ENCODE results near the gene FBXO39.

Gene FBXO39

DNA sequence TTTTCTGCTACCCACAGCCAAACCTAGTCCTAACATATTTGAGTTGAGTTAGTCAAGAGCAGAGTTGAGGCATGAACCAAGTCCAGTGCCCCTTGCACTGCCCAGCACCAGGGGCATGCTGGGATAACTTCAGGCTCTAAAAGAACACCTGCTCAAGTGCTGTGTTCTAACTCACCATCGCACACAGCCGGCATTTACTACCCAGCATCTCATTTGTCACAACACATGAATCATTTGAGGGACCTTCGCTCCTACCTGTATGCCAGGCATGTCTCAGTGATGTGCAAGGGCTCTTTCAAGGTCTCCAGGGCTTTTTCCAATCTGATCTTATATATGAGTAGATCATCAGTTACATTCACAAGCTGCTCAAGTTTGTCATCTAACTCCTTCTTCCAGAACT is 42.9 kb downstream of the FBXO39 start:
- no peak overlapping the region for H2AFZ ChIP-seq
- H3K27ac ChIP-seq: no peak overlapping the region
- no peaks in the 10 kb centered on the region for H3K36me3 ChIP-seq (ENCODE audit: control insufficient read depth, insufficient read depth, low read length)
- H3K27me3 ChIP-seq (ENCODE audit: control insufficient read depth, insufficient read depth, low read length): no peaks in the 10 kb centered on the region
- H3K9me3 ChIP-seq (ENCODE audit: control insufficient read depth, low read length): no peaks in the 10 kb centered on the region
- TF ChIP-seq, protein P1, sequence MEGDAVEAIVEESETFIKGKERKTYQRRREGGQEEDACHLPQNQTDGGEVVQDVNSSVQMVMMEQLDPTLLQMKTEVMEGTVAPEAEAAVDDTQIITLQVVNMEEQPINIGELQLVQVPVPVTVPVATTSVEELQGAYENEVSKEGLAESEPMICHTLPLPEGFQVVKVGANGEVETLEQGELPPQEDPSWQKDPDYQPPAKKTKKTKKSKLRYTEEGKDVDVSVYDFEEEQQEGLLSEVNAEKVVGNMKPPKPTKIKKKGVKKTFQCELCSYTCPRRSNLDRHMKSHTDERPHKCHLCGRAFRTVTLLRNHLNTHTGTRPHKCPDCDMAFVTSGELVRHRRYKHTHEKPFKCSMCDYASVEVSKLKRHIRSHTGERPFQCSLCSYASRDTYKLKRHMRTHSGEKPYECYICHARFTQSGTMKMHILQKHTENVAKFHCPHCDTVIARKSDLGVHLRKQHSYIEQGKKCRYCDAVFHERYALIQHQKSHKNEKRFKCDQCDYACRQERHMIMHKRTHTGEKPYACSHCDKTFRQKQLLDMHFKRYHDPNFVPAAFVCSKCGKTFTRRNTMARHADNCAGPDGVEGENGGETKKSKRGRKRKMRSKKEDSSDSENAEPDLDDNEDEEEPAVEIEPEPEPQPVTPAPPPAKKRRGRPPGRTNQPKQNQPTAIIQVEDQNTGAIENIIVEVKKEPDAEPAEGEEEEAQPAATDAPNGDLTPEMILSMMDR (IDR thresholded peaks at IDR 0.05): no peak
- no peaks in the 10 kb centered on the region for H3K79me2 ChIP-seq
- no peak overlapping the region for H3K9ac ChIP-seq
- H3K4me2 ChIP-seq (ENCODE audit: low read length): no peak overlapping the region
- no peaks in the 10 kb centered on the region for H3K4me1 ChIP-seq
- no peak overlapping the region for H3K4me3 ChIP-seq (ENCODE audit: low read depth, low read length)

GRCh38 chr17:6823011-6823442 is 47.0 kb downstream of the FBXO39 start:
- Histone ChIP-seq H3K36me3 (ENCODE audit: control insufficient read depth, insufficient read depth, low read length) (no peaks in the 10 kb centered on the region), H3K27me3 (ENCODE audit: control insufficient read depth, insufficient read depth, low read length) (no peaks in the 10 kb centered on the region), H3K4me1 (no peaks in the 10 kb centered on the region), H3K79me2 (no peaks in the 10 kb centered on the region), H2AFZ (no peak overlapping the region), H3K9me3 (ENCODE audit: control insufficient read depth, low read length) (no peaks in the 10 kb centered on the region), H3K4me3 (ENCODE audit: low read depth, low read length) (no peak overlapping the region), H3K27ac (no peak overlapping the region), H3K9ac (no peak overlapping the region), H3K4me2 (ENCODE audit: low read length) (no peak overlapping the region)
- TF ChIP-seq, protein P1 (IDR thresholded peaks at IDR 0.05): no peak

DNA sequence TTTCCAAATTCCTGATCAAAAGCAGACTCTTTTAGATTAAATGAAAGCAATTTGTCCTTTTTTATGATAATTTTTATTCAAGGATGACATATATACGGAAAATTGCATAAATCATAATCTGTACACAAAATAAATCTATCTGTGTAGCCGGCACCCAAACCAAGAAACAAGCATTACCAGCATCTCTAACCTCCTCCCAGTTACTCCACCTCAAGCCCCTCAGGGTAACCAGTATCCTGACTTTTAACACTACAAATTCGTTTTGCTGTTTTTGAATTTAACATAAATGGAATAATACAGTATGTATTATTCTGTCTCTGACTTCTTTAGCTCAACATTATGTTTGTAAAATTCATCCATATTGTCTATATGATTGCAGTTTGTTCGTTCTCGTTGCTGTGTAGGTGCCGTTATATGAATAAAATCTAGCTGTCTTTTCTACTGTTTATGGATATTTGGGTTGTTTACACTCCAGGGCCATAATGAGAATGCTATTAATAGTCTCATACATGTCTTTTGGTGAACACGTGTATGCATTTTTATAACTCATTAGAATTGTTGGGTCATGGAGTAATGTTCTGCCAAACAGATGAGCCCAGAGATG is 54.5 kb downstream of the FBXO39 start:
- H3K27me3 ChIP-seq (ENCODE audit: control insufficient read depth, insufficient read depth, low read length): no peaks in the 10 kb centered on the region
- TF ChIP-seq, protein P1 (IDR thresholded peaks at IDR 0.05): no peak
- H2AFZ ChIP-seq: no peak overlapping the region
- H3K4me3 ChIP-seq (ENCODE audit: low read depth, low read length): no peak overlapping the region
- H3K36me3 ChIP-seq (ENCODE audit: control insufficient read depth, insufficient read depth, low read length): no peaks in the 10 kb centered on the region
- H3K9ac ChIP-seq: no peak overlapping the region
- no peak overlapping the region for H3K4me2 ChIP-seq (ENCODE audit: low read length)
- H3K9me3 ChIP-seq (ENCODE audit: control insufficient read depth, low read length): no peaks in the 10 kb centered on the region
- H3K4me1 ChIP-seq: no peaks in the 10 kb centered on the region
- H3K79me2 ChIP-seq: no peaks in the 10 kb centered on the region
- no peak overlapping the region for H3K27ac ChIP-seq

DNA sequence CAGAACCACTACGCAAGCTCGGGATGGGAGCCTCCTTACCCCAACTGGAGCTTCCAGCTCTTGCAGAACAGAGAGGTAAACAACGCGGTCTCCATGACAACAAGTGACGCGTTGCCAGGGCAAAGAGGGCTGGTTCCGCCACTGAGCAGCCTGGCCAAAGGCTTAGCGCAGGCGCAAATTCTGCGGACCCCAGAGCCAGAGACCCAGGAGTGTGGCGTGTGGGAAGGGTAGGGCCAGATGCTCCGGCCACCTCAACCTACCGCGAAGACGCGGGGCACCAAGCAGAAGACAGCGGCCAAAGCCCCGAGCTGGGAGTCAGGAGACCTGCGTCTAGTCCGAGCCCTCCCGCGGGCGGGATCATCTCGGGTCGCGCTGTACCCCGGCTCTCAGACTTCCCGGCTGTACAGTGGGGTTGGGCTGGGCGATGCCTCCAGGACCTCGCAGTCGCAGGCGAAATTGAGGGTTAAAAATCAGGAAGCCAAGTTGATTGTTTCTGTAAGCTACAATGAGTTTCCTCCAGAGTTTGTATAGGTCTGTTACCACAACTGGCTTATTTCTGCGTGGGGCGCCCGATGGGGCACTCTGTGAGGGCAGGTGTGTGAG is 55.7 kb downstream of the FBXO39 start, which contains the start of gene TEKT1:
Gene TEKT1 (minus strand): TSS at position 69 of the 603 bp plus-strand sequence. CDS start 1,353 bp downstream, outside the sequence.
- H3K9ac ChIP-seq: no peak within 1 kb of the TSS
- no peaks in the 10 kb centered on the region for H3K4me1 ChIP-seq
- peak within 1 kb of the TSS; percentile 45 for H3K4me3 ChIP-seq (ENCODE audit: low read depth, low read length)

More for the DNA sequence above, 55.7 kb downstream of the FBXO39 start, which contains the start of gene TEKT1:
- TF ChIP-seq, protein P1 (IDR thresholded peaks at IDR 0.05): no peak
- H3K27me3 ChIP-seq (ENCODE audit: control insufficient read depth, insufficient read depth, low read length): no peaks in the 10 kb centered on the region
- H3K9me3 ChIP-seq (ENCODE audit: control insufficient read depth, low read length): no peaks in the 10 kb centered on the region
- no peaks in the 10 kb centered on the region for H3K36me3 ChIP-seq (ENCODE audit: control insufficient read depth, insufficient read depth, low read length)
- peak within 1 kb of the TSS; percentile 65 for H3K4me2 ChIP-seq (ENCODE audit: low read length)
- no peaks in the 10 kb centered on the region for H3K79me2 ChIP-seq
- H3K27ac ChIP-seq: no peak within 1 kb of the TSS
- no peak within 1 kb of the TSS for H2AFZ ChIP-seq
